Motor neuron (in vitro differentiated cells): ENCODE measurements around the gene CROCC. TPM values are rescaled to one million over a fixed set of nuclear protein-coding genes. Genes with fewer than 3 reads are reported as not detected.

ENCODE experiments used
- ATAC-seq, 8 experiments: fragments of 200-7000 bp; cut with Tn5 transposase; replicated peaks in 6 of 8; 2 replicates each; pipeline ENCODE4 v1.8.0; 2021; ENCODE audit warnings: mild to moderate bottlenecking in 8 of 8, moderate library complexity in 8 of 8
- H3K27ac ChIP-seq, 2 donors: fragments of 250-450 bp; sonication (Bioruptor Pico); 2 replicates each; pipeline ENCODE4 v1.9.0; 2021; ENCODE audit warnings: antibody characterized with exemption in 2 of 2, mild to moderate bottlenecking in 2 of 2, moderate library complexity in 1 of 2
- H3K4me1 ChIP-seq, 2 donors: fragments of 250-450 bp; sonication (Bioruptor Pico); replicated peaks in 1 of 2; 2 replicates each; pipeline ENCODE4 v1.6.1; 2021; ENCODE audit warnings: antibody characterized with exemption in 2 of 2, mild to moderate bottlenecking in 2 of 2, moderate library complexity in 1 of 2
- H3K4me3 ChIP-seq, 5 donors: fragments of 250-450 bp; sonication (Bioruptor Pico); 2 replicates each; pipeline ENCODE4 v1.9.0; 2021; ENCODE audit warnings: antibody characterized with exemption in 5 of 5, mild to moderate bottlenecking in 5 of 5, moderate library complexity in 4 of 5
- WGBS, 10 experiments: fragments of 450-650 bp; shearing (Covaris generic); methylation state at CpG; one replicate each; pipeline ENCODE4 v1.0.0; 2022; 5-methylcytosine and 5-hydroxymethylcytosine counted together
- in situ Hi-C, 9 experiments: fragments of 400-800 bp; cut with MboI; loops; one replicate each; pipeline ENCODE4 v1.15.0; 2021; ENCODE audit warnings: low sequenced_read_pairs in 9 of 9, low pct_unique_long_range_greater_than_20kb in 2 of 9; ENCODE audit not compliant: unreplicated experiment in 9 of 9
- total RNA-seq, 8 experiments: library from RNA; unstranded; fragments of 300-600 nt; gene quantifications; 2 replicates each; pipeline versions ENCODE4 v1.2.3 to v1.2.4, GENCODE V29; 2022

The CROCC gene
- total RNA-seq, 8 experiments from 2014 or later = 10.3 to 30.4 (median 15.6) TPM

- Histone ChIP-seq H3K27ac (no peak overlapping the region), H3K4me3 (no peak overlapping the region), H3K4me1 (peaks cover 12 to 13% of the 10 kb centered on the region in 2 donors)
- in situ Hi-C loops = loop anchor here in 1 of 9 experiments (25.0 kb wide), 1 partner anchor 378 kb away; no protein-coding TSS in a partner anchor
- 40 to 70% (median 55%) methylated on average over 1 to 10 of the region's 10 CpGs; no CpG with 5 or more reads in 2 of the 10 experiments for WGBS, 10 experiments
- no peak for ATAC-seq
Observed at GRCh38 chr1:17014671-17015567, 93.2 kb downstream of the CROCC start.

GRCh38 chr1:17016317-17016661 is 94.6 kb downstream of the CROCC start:
- Histone ChIP-seq H3K4me1 (peaks cover 3 to 6% of the 10 kb centered on the region in 2 donors), H3K4me3 (no peak overlapping the region), H3K27ac (peak overlapping the region; percentile 12 to 13)
- in situ Hi-C loops = loop anchor here in 1 of 9 experiments (25.0 kb wide), 1 partner anchor 379 kb away; no protein-coding TSS in a partner anchor
- ATAC-seq = peak in 1 of 8 experiments; percentile 9
- 7 to 54% (median 33%) methylated on average over 2 to 5 of the region's 5 CpGs; no CpG with 5 or more reads in 3 of the 10 experiments for WGBS, 10 experiments

GRCh38 chr1:17017435-17017834 is 95.7 kb downstream of the CROCC start:
- 83 to 100% (median 97%) methylated on average over 1 to 7 of the region's 7 CpGs; no CpG with 5 or more reads in 2 of the 10 experiments for WGBS, 10 experiments
- H3K4me1 ChIP-seq = peaks cover 0 to 6% of the 10 kb centered on the region in 2 donors
- ATAC-seq = no peak
- in situ Hi-C loops = loop anchor here in 1 of 9 experiments (25.0 kb wide), 1 partner anchor 380 kb away; no protein-coding TSS in a partner anchor
- H3K27ac ChIP-seq = no peak overlapping the region
- H3K4me3 ChIP-seq = no peak overlapping the region

DNA sequence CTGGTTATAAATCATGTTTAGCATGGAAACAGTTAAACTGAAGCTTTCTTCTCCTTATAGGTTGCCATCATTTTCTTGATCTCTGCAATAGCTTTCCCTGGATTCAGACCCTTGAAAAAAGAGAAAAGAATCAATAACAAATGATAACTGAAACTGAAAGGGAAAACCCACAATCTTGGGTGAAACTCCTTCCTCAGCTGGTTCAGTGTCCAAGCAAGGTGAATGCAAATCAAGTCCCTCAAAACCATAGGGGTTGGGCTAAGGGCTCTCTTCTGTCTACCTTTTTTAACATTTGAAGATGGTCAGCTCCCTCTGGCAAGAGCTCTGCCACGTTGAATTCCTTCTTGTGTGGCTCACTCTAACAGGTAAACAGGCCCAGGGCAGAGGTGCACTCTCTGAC is 97.1 kb downstream of the CROCC start:
- no peak overlapping the region for H3K27ac ChIP-seq
- 0 to 83% (median 32%) methylated on average over 1 of the region's 1 CpG; no CpG with 5 or more reads in 4 of the 10 experiments for WGBS, 10 experiments
- H3K4me3 ChIP-seq = no peak overlapping the region
- in situ Hi-C loops = loop anchor here in 1 of 9 experiments (25.0 kb wide), 1 partner anchor 382 kb away; no protein-coding TSS in a partner anchor
- ATAC-seq = no peak
- H3K4me1 ChIP-seq = peaks cover 0 to 6% of the 10 kb centered on the region in 2 donors

- H3K4me1 ChIP-seq = peaks cover 0 to 6% of the 10 kb centered on the region in 2 donors
- H3K4me3 ChIP-seq = no peak overlapping the region
- ATAC-seq = no peak
- 86 to 100% (median 100%) methylated on average over 1 to 2 of the region's 2 CpGs; no CpG with 5 or more reads in 3 of the 10 experiments for WGBS, 10 experiments
- in situ Hi-C loops = loop anchor here in 1 of 9 experiments (25.0 kb wide), 1 partner anchor 383 kb away; no protein-coding TSS in a partner anchor
- no peak overlapping the region for H3K27ac ChIP-seq
Observed at GRCh38 chr1:17020502-17020901, 98.8 kb downstream of the CROCC start.

- Histone ChIP-seq H3K4me3 (no peak overlapping the region), H3K4me1 (no peaks in the 10 kb centered on the region), H3K27ac (no peak overlapping the region)
- WGBS, 10 experiments = 81 to 100% (median 95%) methylated on average over 1 to 10 of the region's 10 CpGs
- ATAC-seq = no peak
- in situ Hi-C loops = loop anchor here in 1 of 9 experiments (25.0 kb wide), 1 partner anchor 385 kb away; no protein-coding TSS in a partner anchor
Observed at GRCh38 chr1:17021896-17022295, 100.2 kb downstream of the CROCC start.

Other genes starting within 250 kb of the CROCC start
- gene RNU1-4, start 181.4 kb upstream of the CROCC start, total RNA-seq = over 10,000 TPM; 10,501 to 35,099 (median 17,750) TPM
- gene RNU1-2, start 26.0 kb upstream of the CROCC start, total RNA-seq = over 10,000 TPM; 10,501 to 35,099 (median 17,750) TPM
- 100 to 1,000 TPM in 1 of 8 experiments, 10 to 100 TPM in 6, 1 to 10 TPM in 1; 8.8 to 144 (median 23.7) TPM for gene MFAP2, start 58.7 kb downstream of the CROCC start, total RNA-seq
- 10 to 100 TPM; 32.2 to 80.0 (median 55.8) TPM for gene ATP13A2, start 90.0 kb downstream of the CROCC start, total RNA-seq
- 100 to 1,000 TPM in 3 of 8 experiments, 10 to 100 TPM in 5; 75.1 to 161 (median 96.1) TPM for gene SDHB, start 132.1 kb downstream of the CROCC start, total RNA-seq
- 1 to 10 TPM in 7 of 8 experiments, under 1 TPM in 1; 0.92 to 5.3 (median 2.0) TPM for gene PADI2, start 197.5 kb downstream of the CROCC start, total RNA-seq